ENCODE results near the gene WDFY4.

Gene WDFY4

DNA sequence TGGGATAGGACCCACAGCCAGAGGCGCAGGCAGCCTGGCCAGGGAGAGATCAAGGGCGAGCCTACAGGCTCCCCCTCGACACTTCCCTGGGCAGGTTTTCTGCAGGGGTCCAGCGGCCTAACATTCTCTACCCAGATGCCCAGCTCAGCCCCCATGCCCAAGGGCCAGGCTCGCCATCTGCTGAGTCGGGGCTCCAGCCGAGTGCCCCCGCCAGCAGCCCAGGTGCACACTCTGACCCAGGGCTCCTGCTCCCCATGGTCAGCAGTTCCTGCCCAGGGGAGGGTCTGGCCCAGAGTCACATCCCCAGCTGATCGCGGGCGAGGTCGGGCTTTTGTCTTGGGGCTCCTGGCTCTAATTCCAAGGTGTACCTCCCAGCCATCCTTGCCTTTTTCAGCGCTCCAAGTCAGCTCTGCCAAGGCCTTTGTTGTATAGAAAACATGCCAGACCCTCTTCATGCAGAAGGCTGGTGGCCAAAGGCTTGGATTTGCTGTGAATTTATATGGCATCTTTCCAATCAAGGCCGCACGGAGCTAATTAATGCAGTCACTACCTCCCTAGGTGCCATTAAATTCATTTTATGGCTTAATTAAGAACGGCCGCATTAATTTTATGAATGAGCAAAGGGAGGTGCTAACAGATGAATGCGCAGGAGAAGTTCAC lies 134.3 kb downstream of the WDFY4 start:
- no peak for DNase-seq (ENCODE audit: low read depth)

DNA sequence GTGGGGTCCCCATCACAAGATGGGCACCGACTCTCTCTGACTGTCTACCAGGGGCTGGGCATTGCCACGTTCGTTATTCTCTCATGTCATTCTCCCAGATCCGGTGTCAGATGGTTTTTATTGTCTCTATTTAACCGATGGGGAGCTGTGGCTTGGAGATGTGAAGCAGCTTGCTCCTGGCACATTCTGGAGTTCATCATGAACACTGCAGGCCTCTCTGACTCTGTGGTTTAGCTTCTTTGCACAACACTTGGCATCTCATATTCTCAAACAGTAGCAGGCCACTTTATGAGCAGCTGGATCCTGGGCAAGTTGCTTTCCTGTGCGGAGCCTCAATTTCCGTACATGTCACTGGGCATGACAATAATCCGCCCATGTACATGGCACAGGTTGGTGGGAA lies 135.1 kb downstream of the WDFY4 start:
- no peak for DNase-seq (ENCODE audit: low read depth)

DNA sequence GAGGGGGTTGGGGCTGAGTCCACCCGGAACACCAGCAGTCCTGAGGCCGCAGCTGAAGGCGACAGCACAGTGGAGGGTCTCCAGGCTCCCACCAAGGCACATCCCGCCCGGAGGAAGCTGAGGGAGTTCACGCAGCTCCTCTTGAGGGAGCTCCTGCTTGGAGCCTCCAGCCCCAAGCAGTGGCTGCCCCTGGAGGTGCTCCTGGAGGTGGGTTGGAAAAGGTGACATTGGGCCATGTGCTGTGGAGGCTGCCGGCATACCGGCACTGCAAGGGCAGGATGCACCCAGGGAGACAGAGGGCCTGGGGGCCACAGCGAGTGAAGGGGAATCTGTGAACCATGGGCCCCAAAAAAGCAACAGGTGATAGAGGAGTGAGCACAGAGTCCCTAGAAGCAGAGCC lies 135.6 kb downstream of the WDFY4 start:
- no peak for DNase-seq (ENCODE audit: low read depth)

DNA sequence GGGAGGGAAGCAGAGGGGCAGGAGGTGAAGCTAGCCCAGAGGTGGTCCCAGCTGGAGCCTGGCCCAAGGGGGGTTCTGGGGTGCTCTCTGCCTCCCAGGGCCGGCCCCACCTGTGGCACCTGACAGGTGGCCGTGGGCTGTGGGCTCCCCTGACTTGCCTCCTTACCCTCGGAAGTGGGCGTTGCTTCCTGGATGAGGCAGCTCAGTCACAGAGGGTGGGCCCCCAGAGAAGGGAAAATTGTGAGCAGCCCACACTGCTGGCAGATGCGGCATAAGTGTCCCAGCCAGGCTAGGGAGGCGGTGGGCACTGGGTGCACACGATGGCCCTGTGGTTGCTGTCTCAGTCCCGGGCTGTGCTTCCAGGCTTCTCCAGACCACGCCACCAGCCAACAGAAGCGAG lies 136.0 kb downstream of the WDFY4 start:
- no peak for DNase-seq (ENCODE audit: low read depth)

DNA sequence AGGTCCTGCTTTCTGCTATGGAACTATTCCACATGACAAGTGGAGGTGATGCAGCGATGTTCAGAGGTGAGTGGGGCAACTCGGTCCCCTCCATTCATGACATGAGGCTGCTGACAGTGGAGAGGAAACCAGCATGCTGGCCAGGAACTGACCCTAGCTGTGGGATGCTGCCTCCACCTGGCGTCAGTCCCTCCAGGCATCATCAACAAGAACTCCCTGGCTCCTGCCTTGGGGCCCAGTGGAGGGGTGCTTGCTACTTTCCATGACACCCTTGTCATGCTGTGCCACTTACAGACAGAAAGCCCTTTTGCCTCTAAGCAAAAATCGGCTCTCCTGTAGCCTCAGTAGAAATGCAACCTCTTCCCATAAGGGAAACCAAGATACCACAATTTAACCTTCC lies 136.4 kb downstream of the WDFY4 start:
- no peak for DNase-seq (ENCODE audit: low read depth)

DNA sequence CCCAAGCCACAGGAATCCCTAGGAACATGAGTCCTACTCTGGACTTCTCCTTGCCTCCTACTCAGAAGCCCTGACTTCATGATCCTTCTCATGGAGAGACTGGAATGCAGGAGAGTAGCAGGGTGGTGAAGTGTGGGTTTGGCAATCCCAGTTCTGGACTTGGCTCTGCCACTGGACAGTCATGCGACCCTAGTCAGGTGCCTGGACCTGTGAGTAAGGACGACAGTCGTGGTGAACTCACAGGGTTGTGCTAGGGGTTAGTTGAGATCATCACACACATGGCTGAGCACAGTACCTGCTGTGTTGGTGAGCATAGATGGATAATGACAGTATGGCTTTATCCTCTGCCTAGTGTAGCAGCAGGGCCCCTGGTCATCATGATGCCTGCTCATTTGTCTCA lies 137.0 kb downstream of the WDFY4 start:
- DNase-seq (ENCODE audit: low read depth) = no peak

DNA sequence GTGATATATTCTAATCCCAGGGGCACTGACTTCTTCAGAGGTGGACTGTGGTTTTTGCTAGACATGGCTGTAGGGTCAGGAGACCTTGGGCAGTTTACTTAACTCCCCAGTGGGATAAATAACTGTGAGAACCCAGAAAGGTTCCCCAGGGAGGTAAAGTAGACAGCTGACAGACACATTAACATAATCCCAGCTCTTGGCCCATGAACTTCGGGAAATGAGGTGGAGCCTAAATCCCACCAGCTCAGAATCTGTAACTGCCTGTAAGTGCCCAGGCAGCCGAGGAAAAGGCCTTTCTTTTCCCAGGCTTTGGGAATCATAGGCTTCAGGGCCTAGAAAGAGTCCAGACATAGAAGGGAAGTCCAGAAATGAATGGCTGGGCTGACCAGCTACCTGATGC lies 149.0 kb downstream of the WDFY4 start:
- DNase-seq (ENCODE audit: low read depth) = no peak

DNA sequence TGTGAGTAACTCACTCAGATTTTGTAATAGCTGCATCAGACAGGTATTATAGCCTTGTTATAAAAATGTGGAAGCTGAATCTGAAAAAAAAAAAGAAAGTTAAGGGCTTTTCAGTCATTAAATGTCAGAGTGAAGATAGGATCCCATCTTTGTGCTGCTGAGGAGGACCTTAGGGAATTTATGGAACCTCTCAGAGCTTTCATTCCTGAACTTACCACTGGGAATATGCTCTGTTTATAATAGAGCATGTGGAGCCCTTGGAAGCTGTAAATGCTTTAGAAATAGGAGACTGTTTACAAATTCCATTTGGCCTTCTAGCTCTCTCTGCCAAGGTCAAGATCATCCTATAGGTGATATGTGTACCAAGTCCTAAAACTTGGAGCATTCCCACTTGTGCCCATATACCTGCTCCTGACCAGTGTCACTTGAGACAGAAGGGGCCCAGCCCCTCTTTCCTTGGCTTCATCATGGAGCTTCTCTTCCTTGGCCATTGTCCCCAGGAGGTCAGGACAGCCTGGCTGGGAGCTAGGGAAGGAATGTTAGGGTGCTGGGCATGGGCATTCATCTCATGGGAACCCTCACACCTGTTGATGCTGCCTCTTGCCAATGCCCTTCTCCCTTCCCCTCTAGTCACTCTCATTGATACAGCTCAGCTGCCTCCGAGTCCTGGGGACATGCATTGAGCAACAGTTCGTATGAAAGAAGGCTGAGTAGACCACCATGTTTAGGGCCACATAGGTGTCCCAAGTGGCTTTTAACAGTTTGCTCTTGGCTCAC lies 149.7 kb downstream of the WDFY4 start:
- no peak for DNase-seq (ENCODE audit: low read depth)

DNA sequence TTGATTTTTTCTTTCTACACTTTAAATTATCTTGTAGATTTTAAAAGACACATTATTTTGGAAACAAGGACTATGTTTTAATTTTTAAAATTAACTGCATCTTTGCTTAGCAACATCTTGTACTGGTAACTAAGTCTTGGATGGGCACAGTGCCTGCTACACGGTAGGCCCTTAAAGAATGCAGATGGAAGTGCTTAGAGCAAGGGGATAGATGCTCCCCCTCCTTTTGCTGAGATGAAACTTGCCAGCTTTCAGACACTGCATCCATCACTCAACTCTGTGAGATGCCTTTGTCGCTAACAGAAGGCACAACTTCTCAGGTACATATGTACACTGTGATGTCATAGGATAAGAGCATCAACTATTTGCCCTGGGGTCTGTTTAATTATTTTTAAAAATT lies 151.1 kb downstream of the WDFY4 start:
- no peak for DNase-seq (ENCODE audit: low read depth)

DNA sequence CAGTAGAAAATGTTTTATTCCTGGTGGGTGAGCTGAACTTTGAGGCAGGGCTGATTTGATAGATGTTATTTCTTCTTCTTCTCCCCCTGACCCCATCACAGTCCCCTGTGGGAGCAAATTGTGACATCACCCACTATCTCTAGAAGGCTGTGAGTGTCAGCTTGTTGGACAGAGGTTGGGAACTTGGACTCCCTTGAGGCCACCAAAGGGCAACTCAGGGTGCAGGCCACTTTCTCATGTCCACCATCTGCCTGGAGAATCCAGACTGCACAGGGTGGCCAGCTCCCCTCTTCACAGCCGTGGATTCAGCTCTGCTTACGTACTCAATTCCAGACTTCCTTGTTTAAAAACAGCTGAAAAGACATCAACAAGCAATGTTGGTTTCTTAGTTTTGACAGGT lies 151.9 kb downstream of the WDFY4 start:
- no peak for DNase-seq (ENCODE audit: low read depth)

DNA sequence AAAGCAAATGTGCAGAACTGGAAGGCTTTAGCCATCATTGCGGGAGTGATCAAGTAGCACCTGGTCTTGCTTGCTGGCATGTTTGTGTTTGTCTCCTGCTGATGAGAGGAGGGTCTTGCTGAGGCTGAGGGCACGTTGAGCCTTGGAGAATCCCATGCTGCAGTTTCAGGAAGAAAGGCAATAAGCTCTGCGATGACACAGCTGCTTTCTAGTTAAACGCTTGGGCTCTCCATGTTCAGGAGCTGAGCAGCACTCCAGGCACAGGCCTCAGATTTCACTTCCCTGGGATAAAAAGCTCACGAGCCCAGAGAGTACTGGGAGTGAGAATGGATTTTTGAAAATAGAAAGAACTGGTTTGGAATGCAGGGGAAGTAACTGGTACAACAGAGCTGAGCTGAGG lies 154.2 kb downstream of the WDFY4 start:
- no peak for DNase-seq (ENCODE audit: low read depth)

DNA sequence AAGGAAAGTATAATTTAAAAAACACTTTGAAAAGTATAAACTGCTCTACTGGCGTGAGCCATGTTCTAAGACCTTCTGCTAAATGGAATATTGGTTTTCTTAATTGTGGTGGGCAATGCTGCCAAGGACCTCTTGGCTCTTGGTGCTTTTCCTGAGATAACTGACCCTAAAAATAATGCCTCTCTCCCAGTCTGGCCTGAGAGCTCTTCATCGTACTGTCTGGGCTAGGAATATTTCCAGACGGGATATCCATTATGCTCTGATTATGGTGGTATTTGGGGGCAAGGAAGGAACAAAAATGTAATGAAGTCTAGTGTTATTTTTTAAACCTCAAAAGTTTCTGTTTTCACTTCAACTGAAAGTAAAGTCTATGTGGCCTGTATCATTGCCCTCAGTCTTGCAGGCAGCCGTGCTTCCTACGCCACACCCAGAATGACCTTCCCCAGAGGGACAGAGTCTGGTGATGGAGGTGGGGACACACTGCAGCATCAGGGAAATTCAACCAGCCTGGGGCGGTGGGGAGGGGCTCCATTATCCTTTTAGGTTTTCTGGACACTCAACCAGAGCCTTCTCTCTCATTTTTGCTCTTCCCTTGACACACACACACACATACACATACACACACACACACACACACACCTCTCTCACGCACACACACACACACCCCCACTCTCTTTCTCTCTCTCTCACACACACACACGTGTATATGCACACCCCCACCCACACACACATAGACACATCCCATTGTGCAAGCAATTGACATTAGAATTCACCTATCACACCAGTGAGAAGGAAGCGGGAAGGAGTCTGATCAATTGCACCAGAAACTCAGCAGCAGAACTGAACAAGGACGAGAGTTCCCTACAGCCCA lies 155.4 kb downstream of the WDFY4 start:
- DNase-seq (ENCODE audit: low read depth) = no peak

DNA sequence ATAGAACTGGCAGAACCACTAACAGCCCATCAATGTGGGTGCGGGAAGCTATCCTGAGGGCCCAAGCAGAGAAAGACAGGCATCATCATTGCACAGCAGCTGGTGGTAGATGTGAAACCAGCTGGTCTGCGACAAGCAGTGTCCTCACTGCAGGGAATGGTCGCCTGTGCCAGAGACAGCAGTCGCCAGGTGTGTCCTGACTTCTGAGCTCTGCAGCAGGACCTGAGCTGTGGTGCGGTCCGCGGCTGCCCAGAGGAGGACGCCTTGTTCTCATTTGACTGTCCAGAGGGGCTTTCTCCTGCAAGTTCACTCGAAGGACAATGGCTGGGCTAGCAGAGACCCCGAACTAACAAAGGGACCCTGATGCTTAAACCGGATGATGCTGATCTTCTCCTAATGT lies 157.6 kb downstream of the WDFY4 start:
- DNase-seq (ENCODE audit: low read depth) = no peak

DNA sequence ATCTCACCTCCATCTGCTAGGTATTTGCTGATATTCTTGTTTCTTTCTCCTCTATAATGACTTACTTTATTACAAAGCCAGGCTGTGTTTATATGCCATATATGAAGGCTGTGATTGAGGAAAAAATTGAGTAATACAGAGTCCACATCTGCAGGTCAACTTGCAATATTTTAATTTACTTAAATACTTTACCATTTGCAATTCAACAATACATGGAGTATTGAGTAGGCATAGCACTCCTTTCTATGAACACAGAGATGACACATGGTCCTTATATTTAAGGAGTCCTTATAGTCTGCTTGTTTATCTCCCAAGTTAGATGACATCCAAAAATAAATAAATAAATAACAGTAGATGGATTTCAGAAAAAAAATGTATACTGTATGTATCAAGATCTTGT lies 158.5 kb downstream of the WDFY4 start:
- no peak for DNase-seq (ENCODE audit: low read depth)

DNA sequence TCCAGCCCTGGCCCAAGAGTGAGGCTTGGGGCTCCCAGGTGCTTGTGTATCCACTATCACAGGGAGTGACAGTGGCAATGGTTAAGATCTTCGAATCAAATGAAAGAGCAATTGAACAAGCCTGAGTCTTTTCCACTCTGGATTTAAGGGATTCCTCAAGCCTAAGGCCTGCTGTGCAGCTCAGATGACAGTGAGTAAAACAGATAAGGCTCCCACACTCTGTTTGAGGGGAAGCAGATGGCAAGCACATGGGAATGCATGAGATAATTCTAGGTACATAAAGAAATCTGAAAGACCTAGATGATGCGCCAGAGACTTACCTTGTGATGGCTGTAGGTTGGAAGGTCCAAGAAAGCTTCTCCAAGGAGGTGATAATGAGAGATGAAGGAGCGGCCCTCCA lies 159.9 kb downstream of the WDFY4 start:
- DNase-seq (ENCODE audit: low read depth) = no peak

DNA sequence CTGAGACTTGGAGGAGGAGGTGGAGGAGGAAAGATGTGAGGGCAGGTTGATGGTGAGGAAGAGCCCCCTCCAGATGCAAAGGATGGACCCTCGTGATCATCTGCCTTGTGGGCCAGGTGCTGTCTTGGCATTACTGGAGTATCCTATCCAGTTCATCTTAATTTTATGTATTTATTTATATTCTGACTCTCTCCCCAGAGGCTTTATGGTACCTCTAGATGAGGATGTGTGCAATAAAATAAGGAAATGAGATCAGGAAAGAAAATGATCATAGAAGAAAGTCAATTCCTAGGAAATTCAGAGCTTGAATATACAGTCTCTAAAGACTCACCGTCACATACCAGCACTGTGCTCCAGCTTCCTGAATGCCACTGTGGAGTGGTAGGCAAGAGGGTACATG lies 160.8 kb downstream of the WDFY4 start:
- DNase-seq (ENCODE audit: low read depth) = no peak

DNA sequence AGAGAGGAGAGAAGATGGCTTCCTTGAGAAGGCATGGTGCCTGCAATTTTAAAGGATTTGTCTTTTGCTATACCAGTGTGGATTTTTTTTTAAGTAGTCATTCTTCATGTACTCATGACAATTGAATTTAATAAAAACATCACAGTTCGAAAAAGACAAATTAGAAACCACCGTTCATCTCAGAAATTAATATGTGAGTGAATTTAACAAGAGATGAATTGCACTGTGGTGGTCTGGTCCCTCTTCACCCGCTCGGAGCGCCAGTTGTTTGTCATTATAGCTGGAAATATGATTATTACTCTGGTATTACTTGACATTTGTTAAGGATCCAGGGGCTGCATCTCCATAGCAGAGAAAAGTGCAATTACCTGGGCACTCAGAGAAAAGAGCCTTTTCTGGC lies 163.0 kb downstream of the WDFY4 start:
- no peak for DNase-seq (ENCODE audit: low read depth)

DNA sequence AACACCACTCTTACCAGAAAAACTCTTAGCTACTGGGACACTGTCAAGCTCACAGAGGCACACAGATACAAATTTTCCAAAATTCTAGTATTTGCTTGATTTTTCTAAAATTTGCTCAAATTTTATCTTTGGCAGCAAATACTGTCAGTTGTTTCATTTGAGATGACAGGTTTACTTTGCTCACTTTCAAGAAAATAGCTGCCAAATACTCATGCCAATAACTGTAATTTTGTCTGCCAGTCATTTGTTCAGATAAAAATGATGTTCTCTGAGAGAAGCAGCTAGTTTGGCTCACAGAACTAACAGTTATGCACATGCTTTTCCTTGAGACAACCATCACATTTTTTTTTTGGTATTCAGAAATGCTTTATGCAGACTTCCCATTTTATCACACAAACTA lies 172.2 kb downstream of the WDFY4 start:
- DNase-seq (ENCODE audit: low read depth) = no peak

DNA sequence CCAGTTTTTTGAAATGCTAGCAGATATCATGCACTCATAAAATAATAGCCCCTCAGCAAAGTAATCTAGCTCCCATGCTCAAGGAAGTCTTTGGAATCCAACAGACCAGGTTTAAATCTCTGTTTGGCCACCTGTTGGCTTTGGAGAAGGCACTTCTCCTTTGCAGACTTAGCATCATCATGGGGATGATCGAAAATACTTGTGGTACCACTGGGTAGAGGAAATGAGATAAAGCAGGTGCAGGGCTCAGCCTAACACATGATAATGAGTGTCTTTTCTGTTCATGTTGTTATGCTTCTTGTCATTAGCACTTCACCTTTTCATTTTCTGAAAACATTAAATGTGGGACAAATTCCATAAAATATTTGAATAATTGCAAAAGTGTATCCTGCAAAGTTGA lies 187.6 kb downstream of the WDFY4 start:
- DNase-seq (ENCODE audit: low read depth) = no peak

DNA sequence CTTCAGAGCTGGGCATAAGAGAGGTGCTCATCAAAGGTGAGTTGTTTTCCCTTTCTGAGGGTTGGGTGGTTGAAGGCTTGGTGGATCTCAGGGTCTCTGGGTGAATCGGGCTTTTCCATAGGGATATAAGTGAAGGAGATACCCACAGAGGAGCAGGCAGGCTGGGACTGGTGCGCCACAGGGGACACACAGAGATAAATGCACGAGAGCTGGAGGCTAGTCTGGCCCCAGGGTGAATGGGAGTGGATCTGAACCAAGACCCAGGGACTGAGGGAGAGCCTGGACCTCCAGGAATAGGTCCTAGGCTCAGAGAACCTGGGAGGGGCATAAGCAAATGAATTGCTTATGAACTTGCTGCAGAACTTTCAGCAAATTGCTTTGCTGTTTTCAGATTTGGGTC lies 193.4 kb downstream of the WDFY4 start:
- DNase-seq (ENCODE audit: low read depth) = no peak

DNA sequence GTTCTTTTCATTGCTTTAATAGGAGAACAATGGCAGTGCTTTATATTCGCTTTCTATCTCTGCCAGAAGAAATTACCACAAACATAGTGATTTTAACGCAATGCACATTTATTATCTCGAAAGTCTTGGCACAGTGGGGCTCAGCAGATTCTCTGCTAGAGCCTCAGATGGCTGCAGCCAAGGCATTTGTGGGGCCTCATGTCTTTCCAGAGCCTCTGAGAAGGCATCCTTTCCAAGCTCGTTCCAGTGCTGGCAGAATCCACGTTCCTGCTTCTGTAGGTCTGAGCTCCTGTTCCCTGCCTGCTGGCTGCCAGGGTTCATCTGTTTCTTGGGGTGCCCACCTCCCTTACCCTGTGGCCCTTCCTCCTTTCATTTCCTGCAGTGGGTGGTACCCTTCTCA lies 194.8 kb downstream of the WDFY4 start:
- no peak for DNase-seq (ENCODE audit: low read depth)

DNA sequence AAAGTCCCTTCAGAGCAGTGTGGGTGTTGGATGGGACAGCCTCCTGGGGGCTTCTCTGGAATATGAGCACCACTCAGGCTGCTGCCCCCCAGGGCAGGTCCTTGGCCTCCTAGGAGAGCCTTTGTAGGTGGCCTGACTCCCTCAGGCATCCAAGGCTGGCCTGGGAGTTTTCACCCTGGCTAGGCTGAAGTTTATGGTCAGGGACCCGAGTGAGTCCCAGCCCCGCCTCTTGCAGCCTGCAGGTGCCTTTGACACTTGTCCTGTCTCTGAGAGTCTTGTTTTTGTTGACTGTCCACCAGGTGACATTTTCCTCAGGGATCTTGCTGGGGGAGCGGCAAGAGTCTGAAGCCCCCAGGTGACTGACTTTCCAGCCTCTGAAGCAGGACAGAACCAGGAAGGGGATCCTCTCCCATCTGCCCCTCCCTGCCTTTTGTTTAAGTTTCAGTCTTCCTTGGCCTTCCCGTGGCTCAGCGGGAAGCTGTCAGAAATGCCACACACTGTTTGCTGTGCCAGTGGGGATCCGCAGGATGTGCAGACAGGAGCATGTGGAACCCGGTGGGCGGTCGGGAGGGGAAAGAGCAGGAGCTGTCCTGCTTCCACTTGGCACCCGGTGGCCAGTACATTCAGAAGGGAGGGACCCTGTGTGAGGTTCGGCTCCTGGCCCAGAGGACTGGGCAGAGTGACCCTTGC lies 195.5 kb downstream of the WDFY4 start:
- DNase-seq (ENCODE audit: low read depth) = no peak

DNA sequence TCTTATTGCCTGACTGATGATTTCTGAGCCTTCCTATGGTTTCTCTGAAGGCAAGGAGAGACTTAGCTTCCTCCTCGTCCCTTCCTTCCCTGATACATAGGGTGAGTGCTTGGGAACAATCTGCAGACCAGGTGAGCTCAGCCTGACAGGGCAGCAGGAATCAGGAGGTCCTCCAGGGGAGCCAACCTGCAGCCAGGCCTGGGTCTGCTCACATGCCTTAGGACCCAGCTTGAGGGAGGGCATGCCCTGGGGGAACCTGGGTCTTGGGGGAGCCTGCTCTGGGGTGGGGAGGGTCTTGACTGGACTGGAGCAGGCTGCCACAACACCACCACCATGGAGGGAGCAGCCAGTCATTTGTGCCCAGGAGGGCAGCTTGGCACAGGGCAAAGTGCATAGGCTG lies 197.3 kb downstream of the WDFY4 start:
- DNase-seq (ENCODE audit: low read depth) = no peak

All from T-helper 22 cell (primary cell).